HEK293 (cell line): ENCODE results near the gene KRTAP5-8.

Experiments
- CTCF ChIA-PET: fragments of 350-600 bp; formaldehyde crosslinking; extraction: SDS; loops from one replicate; lab custom pipeline; 2021; ENCODE audit warnings: antibody characterized with exemption; lab: Yijun Ruan, JAX
- POLR2A ChIA-PET: fragments of 300-600 bp; formaldehyde crosslinking; extraction: SDS; loops from one replicate; lab custom pipeline; 2020; ENCODE audit warnings: antibody characterized with exemption, inconsistent platforms; lab: Yijun Ruan, JAX
- H3K27ac ChIP-seq: fragments of 200-500 bp; sonication (Bioruptor generic); 2 replicates; pipeline ENCODE4 v1.5.1; 2014; ENCODE audit warnings: low read depth, low read length, control low read depth, inconsistent platforms; ENCODE audit errors: extremely low read depth
- H3K36me3 ChIP-seq, 2 experiments: fragments of 200-500 bp in 1 of 2; sonication (Bioruptor generic) in 1 of 2; 1 replicate in 1 of 2; 2 replicates in 1 of 2; pipeline ENCODE4 v1.5.1; 2014 to 2017; ENCODE audit warnings: inconsistent platforms in 2 of 2, low read length in 2 of 2; ENCODE audit not compliant: control insufficient read depth in 2 of 2, insufficient read depth in 1 of 2
- H3K4me1 ChIP-seq: fragments of 200-500 bp; sonication (Bioruptor generic); 2 replicates; pipeline ENCODE4 v1.5.1; 2014; ENCODE audit warnings: mild to moderate bottlenecking, low read length, inconsistent platforms; ENCODE audit not compliant: control insufficient read depth, insufficient read depth
- H3K4me3 ChIP-seq: 2 replicates; pipeline ENCODE4 v1.5.1; 2011; ENCODE audit warnings: low read depth, mild to moderate bottlenecking, control low read depth, low read length, moderate library complexity
- H3K9me3 ChIP-seq: fragments of 200-500 bp; sonication (Bioruptor generic); 2 replicates; pipeline ENCODE4 v1.5.1; 2014; ENCODE audit warnings: low read depth, low read length, inconsistent platforms; ENCODE audit not compliant: control insufficient read depth, insufficient read depth
- HIC1 ChIP-seq: fragments of 450-650 bp; formaldehyde crosslinking; IDR thresholded peaks from 2 replicates; pipeline ENCODE4 v1.5.1; 2016; ENCODE audit warnings: missing biosample characterization, missing genetic modification characterization
- PRDM2 ChIP-seq: fragments of 450-650 bp; formaldehyde crosslinking; IDR thresholded peaks from 2 replicates; pipeline ENCODE4 v1.5.1; 2016; ENCODE audit warnings: missing biosample characterization, missing genetic modification characterization, borderline replicate concordance
- SALL2 ChIP-seq: fragments of 450-650 bp; formaldehyde crosslinking; IDR thresholded peaks from 2 replicates; pipeline ENCODE4 v1.5.0; 2017; ENCODE audit warnings: missing biosample characterization, mild to moderate bottlenecking, missing genetic modification characterization, borderline replicate concordance
- TRIM28 ChIP-seq: IDR thresholded peaks from 2 replicates; pipeline ENCODE4 v1.6.1; 2011; ENCODE audit warnings: low read length, control low read depth, borderline replicate concordance
- ZBTB20 ChIP-seq: fragments of 450-650 bp; formaldehyde crosslinking; IDR thresholded peaks from 2 replicates; pipeline ENCODE4 v1.5.1; 2016; ENCODE audit warnings: missing biosample characterization, missing genetic modification characterization
- ZEB2 ChIP-seq: fragments of 450-650 bp; formaldehyde crosslinking; IDR thresholded peaks from 2 replicates; pipeline ENCODE4 v1.5.1; 2016; ENCODE audit warnings: missing biosample characterization, missing genetic modification characterization
- ZNF311 ChIP-seq: fragments of 450-650 bp; formaldehyde crosslinking; IDR thresholded peaks from 2 replicates; pipeline ENCODE4 v1.5.1; 2017; ENCODE audit warnings: missing biosample characterization, missing genetic modification characterization, borderline replicate concordance
- ZNF354C ChIP-seq: fragments of 450-650 bp; formaldehyde crosslinking; IDR thresholded peaks from 2 replicates; pipeline ENCODE4 v1.5.1; 2016; ENCODE audit warnings: missing biosample characterization, missing genetic modification characterization, low read depth, borderline replicate concordance
- ZNF529 ChIP-seq: fragments of 450-650 bp; formaldehyde crosslinking; IDR thresholded peaks from 2 replicates; pipeline ENCODE4 v1.5.1; 2017; ENCODE audit warnings: missing genetic modification characterization, missing biosample characterization; ENCODE audit not compliant: insufficient replicate concordance
- ZNF585B ChIP-seq: fragments of 450-650 bp; formaldehyde crosslinking; IDR thresholded peaks from 2 replicates; pipeline ENCODE4 v1.5.1; 2016; ENCODE audit warnings: missing biosample characterization, missing genetic modification characterization
- ZNF624 ChIP-seq: fragments of 450-650 bp; formaldehyde crosslinking; IDR thresholded peaks from 2 replicates; pipeline ENCODE4 v1.5.1; 2017; ENCODE audit warnings: missing biosample characterization, missing genetic modification characterization
- ZNF747 ChIP-seq: fragments of 450-650 bp; formaldehyde crosslinking; IDR thresholded peaks from 2 replicates; pipeline ENCODE4 v1.5.1; 2016; ENCODE audit warnings: missing biosample characterization, missing genetic modification characterization
- TF ChIP-seq, protein P1 (sequence below): fragments of 450-650 bp; formaldehyde crosslinking; IDR thresholded peaks from 2 replicates; pipeline ENCODE4 v1.5.1; 2017; ENCODE audit warnings: missing biosample characterization, missing genetic modification characterization
- TF ChIP-seq, protein P2 (sequence below): fragments of 450-650 bp; IDR thresholded peaks from 2 replicates; pipeline ENCODE4 v1.5.1; 2018; ENCODE audit warnings: missing biosample characterization, missing genetic modification characterization
- TF ChIP-seq, protein P3 (sequence below): fragments of 450-650 bp; formaldehyde crosslinking; IDR thresholded peaks from 2 replicates; pipeline ENCODE4 v1.5.1; 2017; ENCODE audit warnings: missing biosample characterization, missing genetic modification characterization
- TF ChIP-seq, protein P4 (sequence below): fragments of 450-650 bp; formaldehyde crosslinking; IDR thresholded peaks from 2 replicates; pipeline ENCODE4 v1.5.1; 2016; ENCODE audit warnings: missing biosample characterization, missing genetic modification characterization

The KRTAP5-8 gene

GRCh38 chr11:71505001-71505400 lies 32.8 kb upstream of the KRTAP5-8 start:
- H3K9me3 ChIP-seq: no peaks in the 10 kb centered on the region
- TF ChIP-seq ZNF747: no peak
- TF ChIP-seq, protein P1, sequence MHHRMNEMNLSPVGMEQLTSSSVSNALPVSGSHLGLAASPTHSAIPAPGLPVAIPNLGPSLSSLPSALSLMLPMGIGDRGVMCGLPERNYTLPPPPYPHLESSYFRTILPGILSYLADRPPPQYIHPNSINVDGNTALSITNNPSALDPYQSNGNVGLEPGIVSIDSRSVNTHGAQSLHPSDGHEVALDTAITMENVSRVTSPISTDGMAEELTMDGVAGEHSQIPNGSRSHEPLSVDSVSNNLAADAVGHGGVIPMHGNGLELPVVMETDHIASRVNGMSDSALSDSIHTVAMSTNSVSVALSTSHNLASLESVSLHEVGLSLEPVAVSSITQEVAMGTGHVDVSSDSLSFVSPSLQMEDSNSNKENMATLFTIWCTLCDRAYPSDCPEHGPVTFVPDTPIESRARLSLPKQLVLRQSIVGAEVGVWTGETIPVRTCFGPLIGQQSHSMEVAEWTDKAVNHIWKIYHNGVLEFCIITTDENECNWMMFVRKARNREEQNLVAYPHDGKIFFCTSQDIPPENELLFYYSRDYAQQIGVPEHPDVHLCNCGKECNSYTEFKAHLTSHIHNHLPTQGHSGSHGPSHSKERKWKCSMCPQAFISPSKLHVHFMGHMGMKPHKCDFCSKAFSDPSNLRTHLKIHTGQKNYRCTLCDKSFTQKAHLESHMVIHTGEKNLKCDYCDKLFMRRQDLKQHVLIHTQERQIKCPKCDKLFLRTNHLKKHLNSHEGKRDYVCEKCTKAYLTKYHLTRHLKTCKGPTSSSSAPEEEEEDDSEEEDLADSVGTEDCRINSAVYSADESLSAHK (tag by site-specific recombination): no peak
- TF ChIP-seq ZNF585B (tag by site-specific recombination): no peak
- TF ChIP-seq ZNF311 (tag by site-specific recombination): no peak
- TF ChIP-seq PRDM2 (tag by site-specific recombination): no peak
- no peak for TF ChIP-seq HIC1
- TF ChIP-seq TRIM28: no peak
- no peak for TF ChIP-seq ZBTB20
- TF ChIP-seq, protein P2, sequence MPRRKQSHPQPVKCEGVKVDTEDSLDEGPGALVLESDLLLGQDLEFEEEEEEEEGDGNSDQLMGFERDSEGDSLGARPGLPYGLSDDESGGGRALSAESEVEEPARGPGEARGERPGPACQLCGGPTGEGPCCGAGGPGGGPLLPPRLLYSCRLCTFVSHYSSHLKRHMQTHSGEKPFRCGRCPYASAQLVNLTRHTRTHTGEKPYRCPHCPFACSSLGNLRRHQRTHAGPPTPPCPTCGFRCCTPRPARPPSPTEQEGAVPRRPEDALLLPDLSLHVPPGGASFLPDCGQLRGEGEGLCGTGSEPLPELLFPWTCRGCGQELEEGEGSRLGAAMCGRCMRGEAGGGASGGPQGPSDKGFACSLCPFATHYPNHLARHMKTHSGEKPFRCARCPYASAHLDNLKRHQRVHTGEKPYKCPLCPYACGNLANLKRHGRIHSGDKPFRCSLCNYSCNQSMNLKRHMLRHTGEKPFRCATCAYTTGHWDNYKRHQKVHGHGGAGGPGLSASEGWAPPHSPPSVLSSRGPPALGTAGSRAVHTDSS: no peak
- TF ChIP-seq, protein P3, sequence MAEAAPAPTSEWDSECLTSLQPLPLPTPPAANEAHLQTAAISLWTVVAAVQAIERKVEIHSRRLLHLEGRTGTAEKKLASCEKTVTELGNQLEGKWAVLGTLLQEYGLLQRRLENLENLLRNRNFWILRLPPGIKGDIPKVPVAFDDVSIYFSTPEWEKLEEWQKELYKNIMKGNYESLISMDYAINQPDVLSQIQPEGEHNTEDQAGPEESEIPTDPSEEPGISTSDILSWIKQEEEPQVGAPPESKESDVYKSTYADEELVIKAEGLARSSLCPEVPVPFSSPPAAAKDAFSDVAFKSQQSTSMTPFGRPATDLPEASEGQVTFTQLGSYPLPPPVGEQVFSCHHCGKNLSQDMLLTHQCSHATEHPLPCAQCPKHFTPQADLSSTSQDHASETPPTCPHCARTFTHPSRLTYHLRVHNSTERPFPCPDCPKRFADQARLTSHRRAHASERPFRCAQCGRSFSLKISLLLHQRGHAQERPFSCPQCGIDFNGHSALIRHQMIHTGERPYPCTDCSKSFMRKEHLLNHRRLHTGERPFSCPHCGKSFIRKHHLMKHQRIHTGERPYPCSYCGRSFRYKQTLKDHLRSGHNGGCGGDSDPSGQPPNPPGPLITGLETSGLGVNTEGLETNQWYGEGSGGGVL (tag by site-specific recombination): no peak
- TF ChIP-seq ZNF354C (tag by site-specific recombination): no peak
- no peak for TF ChIP-seq SALL2 (tag by site-specific recombination)
- TF ChIP-seq ZNF624 (tag by site-specific recombination): no peak
- TF ChIP-seq ZEB2 (tag by site-specific recombination): no peak
- TF ChIP-seq ZNF529 (tag by site-specific recombination): no peak
- TF ChIP-seq, protein P4, sequence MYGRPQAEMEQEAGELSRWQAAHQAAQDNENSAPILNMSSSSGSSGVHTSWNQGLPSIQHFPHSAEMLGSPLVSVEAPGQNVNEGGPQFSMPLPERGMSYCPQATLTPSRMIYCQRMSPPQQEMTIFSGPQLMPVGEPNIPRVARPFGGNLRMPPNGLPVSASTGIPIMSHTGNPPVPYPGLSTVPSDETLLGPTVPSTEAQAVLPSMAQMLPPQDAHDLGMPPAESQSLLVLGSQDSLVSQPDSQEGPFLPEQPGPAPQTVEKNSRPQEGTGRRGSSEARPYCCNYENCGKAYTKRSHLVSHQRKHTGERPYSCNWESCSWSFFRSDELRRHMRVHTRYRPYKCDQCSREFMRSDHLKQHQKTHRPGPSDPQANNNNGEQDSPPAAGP: no peak
- no peak overlapping the region for H3K4me3 ChIP-seq
- H3K27ac ChIP-seq: no peak overlapping the region
- peaks cover 0 to 21% of the 10 kb centered on the region in 2 experiments; a peak in 1 of 3 replicates for H3K36me3 ChIP-seq
- ChIA-PET CTCF (no interaction called here), POLR2A (no interaction called here)
- no peaks in the 10 kb centered on the region for H3K4me1 ChIP-seq
